Gastrocnemius medialis (tissue), 4 donors: ENCODE data around the gene DIO3.

Experiments
- POLR2A ChIP-seq, 2 donors: fragments of 450-650 bp; IDR thresholded peaks; one replicate each; pipeline ENCODE4 v1.6.1; 2017; ENCODE audit warnings: antibody characterized with exemption in 2 of 2, mild to moderate bottlenecking in 2 of 2, moderate library complexity in 2 of 2
- TF ChIP-seq, protein P1 (sequence below), 5 experiments: fragments of 450-650 bp in 3 of 5; fragments of 200-600 bp in 2 of 5; sonication (generic) in 2 of 5; IDR thresholded peaks in 4 of 5; conservative IDR thresholded peaks in 1 of 5; 1 replicate in 4 of 5; 2 replicates in 1 of 5; pipeline ENCODE4 v1.5.1; 2016 to 2019; ENCODE audit warnings: antibody characterized with exemption in 5 of 5, mild to moderate bottlenecking in 3 of 5, moderate library complexity in 3 of 5

DNA sequence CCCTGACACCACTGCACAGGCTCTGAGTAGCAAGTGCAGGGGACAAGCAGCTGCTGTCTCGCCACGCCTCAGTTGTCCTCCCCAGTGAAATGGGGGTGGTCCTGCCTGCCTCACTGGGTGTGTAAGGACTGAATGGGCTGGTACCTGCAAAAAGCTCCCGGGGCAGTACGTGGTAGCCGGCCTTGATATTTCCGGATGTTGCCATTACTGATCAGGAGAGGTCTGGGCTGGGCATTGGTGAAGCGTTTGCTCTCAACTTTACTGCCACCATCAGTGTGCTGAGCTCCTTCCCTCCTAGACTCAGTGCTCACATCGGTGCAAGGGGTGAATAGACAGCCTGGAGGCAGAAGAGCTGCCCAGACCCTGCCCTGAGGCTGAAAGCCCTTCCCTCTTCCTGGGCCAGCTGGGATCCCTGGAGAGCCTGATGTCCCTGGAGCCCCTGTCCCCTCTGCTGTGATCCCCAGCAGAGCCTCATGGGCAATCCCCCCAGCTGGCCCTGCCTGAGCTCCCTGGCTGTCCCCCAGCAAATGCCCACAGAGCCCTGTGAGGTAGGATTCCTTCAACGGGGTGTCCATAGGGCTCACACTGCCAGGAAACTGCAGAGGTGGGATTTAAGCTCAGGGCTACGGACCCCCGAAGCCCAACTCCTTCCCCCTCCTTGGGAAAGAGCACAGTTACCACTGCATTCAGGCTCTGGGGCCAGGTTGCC is 18.2 kb downstream of the DIO3 start:
- TF ChIP-seq, protein P1, sequence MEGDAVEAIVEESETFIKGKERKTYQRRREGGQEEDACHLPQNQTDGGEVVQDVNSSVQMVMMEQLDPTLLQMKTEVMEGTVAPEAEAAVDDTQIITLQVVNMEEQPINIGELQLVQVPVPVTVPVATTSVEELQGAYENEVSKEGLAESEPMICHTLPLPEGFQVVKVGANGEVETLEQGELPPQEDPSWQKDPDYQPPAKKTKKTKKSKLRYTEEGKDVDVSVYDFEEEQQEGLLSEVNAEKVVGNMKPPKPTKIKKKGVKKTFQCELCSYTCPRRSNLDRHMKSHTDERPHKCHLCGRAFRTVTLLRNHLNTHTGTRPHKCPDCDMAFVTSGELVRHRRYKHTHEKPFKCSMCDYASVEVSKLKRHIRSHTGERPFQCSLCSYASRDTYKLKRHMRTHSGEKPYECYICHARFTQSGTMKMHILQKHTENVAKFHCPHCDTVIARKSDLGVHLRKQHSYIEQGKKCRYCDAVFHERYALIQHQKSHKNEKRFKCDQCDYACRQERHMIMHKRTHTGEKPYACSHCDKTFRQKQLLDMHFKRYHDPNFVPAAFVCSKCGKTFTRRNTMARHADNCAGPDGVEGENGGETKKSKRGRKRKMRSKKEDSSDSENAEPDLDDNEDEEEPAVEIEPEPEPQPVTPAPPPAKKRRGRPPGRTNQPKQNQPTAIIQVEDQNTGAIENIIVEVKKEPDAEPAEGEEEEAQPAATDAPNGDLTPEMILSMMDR (IDR thresholded peaks at IDR 0.05 in 4 of 5, conservative IDR thresholded peaks at IDR 0.05 in 1 of 5): no peak
- TF ChIP-seq POLR2A (IDR thresholded peaks at IDR 0.05): no peak
